ENCODE results near the gene TGFBR3.

TGFBR3 gene

GRCh38 chr1:91707114-91707889, 178.6 kb downstream of the TGFBR3 start:
- no peak for DNase-seq

- DNase-seq = no peak
Observed at GRCh38 chr1:91706140-91706957, 179.6 kb downstream of the TGFBR3 start.

GRCh38 chr1:91704746-91705145, 181.2 kb downstream of the TGFBR3 start:
- no peak for DNase-seq

GRCh38 chr1:91703095-91703494, 182.9 kb downstream of the TGFBR3 start:
- DNase-seq = no peak

GRCh38 chr1:91701472-91701869, 184.5 kb downstream of the TGFBR3 start:
- no peak for DNase-seq

- DNase-seq = no peak
Observed at GRCh38 chr1:91700771-91701471, 185.0 kb downstream of the TGFBR3 start.

GRCh38 chr1:91700332-91700731, 185.6 kb downstream of the TGFBR3 start:
- no peak for DNase-seq

GRCh38 chr1:91699339-91699974, 186.5 kb downstream of the TGFBR3 start:
- DNase-seq = peak; percentile 33

- DNase-seq = no peak
Observed at GRCh38 chr1:91697861-91698260, 188.1 kb downstream of the TGFBR3 start.

GRCh38 chr1:91697416-91697815, 188.5 kb downstream of the TGFBR3 start:
- peak; percentile 90 for DNase-seq

GRCh38 chr1:91696321-91696720, 189.6 kb downstream of the TGFBR3 start:
- DNase-seq = no peak

GRCh38 chr1:91693557-91693956, 192.4 kb downstream of the TGFBR3 start:
- DNase-seq = no peak

- no peak for DNase-seq
Observed at GRCh38 chr1:91691525-91691924, 194.4 kb downstream of the TGFBR3 start.

- DNase-seq = no peak
Observed at GRCh38 chr1:91689641-91690481, 196.1 kb downstream of the TGFBR3 start.

GRCh38 chr1:91687452-91687851, 198.5 kb downstream of the TGFBR3 start:
- no peak for DNase-seq

GRCh38 chr1:91685994-91686393, 200.0 kb downstream of the TGFBR3 start:
- no peak for DNase-seq

GRCh38 chr1:91684481-91685196, 201.3 kb downstream of the TGFBR3 start:
- DNase-seq = peak; percentile 51

- no peak for DNase-seq
Observed at GRCh38 chr1:91683598-91683951, 202.4 kb downstream of the TGFBR3 start.

GRCh38 chr1:91682882-91683597, 202.9 kb downstream of the TGFBR3 start:
- DNase-seq = no peak

GRCh38 chr1:91680556-91681155, 205.3 kb downstream of the TGFBR3 start:
- DNase-seq = no peak
